Stimulated activated CD4-positive, alpha-beta T cell treated with anti-CD3 and anti-CD28 coated beads, Interleukin-12 subunit alpha, Interleukin-12 subunit beta, amount 100 ng/mL, for 48 hours (primary cell): Measurements from ENCODE around the gene ZNF324B.
"Not testable (repeated sequence)": the region's sequence is repeated elsewhere in the genome, so short reads cannot be mapped to it uniquely, and the experiment has no call there.

Experiments used
- DNase-seq, 3 donors: peaks; one replicate each; pipeline ENCODE4 v3.0.0-alpha.2; 2020; ENCODE audit warnings: low read depth in 2 of 3, low spot score in 1 of 3

The ZNF324B gene

DNA sequence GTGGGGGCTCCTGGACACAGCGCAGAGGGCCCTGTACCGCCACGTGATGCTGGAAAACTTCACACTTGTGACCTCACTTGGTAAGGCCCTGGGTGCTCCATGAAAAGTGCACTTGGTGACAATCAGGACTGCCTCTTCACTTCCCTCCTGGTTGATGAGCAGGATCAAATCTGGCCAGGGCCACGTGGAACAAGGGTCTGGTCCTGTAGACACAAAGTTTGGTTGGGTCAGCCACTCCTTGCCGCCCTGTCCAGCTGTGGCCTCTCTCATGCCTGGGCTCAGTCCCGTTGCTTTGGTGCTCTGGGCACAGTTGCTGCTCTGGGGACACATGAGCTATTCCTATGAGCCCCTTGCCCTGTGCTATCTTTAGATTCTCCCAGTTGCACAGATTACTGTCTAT, 2.3 kb downstream of the ZNF324B start:
- no peak for DNase-seq

DNA sequence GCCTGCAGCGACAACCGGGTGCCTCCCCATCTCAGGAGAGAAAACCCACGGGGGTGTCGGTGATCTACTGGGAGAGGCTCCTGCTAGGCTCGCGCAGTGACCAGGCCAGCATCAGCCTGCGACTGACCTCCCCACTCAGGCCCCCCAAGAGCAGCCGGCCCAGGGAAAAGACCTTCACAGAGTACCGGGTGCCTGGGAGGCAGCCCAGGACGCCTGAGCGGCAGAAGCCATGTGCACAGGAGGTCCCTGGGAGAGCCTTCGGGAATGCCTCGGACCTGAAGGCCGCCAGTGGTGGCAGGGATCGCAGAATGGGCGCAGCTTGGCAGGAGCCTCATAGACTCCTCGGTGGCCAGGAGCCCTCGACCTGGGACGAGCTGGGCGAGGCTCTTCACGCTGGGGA, 3.9 kb downstream of the ZNF324B start:
- DNase-seq = no peak

DNA sequence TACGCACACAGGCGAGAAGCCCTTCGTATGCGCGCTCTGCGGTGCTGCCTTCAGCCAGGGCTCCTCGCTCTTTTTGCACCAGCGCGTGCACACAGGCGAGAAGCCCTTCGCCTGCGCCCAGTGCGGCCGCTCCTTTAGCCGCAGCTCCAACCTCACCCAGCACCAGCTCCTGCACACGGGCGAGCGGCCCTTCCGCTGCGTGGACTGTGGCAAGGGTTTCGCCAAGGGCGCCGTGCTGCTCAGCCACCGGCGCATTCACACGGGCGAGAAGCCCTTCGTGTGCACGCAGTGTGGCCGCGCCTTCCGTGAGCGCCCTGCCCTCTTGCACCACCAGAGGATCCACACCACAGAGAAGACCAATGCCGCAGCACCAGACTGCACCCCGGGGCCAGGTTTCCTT, 4.7 kb downstream of the ZNF324B start:
- DNase-seq = no peak

DNA sequence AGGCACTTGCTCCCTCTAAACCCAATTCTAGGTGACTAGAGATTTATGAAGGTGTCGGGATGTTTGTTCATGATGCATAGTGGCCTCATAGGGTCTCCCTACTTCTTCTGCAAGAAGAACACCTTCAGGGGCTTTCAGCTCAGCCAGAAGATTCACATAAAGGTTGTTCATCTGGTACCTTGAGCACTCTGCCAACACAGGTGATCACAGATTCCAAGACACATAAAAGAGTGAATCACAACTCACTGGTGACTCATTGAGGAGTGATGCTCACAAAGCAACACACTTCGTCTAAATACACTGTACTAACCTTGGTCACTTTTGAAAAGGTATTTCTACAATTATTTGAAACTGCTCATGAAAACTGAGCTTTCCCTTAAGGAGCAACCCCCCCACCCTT, 8.6 kb downstream of the ZNF324B start:
- no peak for DNase-seq

DNA sequence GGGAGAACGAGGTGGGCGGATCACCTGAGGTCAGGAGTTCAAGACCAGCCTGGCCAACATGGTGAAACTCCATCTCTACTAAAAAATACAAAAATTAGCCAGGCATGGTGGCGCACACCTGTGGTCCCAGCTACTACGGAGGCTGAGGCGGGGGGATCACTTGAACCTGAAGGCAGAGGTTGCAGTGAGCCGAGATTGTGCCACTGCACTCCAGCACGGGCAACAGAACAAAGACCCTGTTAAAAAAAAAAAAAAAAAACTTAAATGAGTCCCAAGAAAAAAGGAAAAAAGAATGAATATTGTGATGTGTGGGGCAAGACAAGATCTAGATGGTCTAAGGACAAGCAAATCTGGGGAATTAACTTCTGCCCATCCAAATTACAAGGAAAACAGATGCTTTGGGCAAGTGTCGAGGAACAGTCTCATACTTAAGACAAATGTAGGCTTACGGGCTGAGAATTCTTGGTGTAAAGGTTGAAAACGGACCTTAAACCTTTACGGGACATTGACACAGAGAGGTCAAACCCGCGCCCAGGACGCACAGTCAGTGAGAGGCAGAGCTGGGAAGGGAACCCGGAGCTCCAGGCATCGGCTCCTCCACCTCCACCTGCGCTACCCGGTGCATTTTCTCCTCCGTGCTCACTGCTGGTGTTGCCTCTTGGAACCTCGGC, 14.8 kb downstream of the ZNF324B start:
- DNase-seq = no peak

DNA sequence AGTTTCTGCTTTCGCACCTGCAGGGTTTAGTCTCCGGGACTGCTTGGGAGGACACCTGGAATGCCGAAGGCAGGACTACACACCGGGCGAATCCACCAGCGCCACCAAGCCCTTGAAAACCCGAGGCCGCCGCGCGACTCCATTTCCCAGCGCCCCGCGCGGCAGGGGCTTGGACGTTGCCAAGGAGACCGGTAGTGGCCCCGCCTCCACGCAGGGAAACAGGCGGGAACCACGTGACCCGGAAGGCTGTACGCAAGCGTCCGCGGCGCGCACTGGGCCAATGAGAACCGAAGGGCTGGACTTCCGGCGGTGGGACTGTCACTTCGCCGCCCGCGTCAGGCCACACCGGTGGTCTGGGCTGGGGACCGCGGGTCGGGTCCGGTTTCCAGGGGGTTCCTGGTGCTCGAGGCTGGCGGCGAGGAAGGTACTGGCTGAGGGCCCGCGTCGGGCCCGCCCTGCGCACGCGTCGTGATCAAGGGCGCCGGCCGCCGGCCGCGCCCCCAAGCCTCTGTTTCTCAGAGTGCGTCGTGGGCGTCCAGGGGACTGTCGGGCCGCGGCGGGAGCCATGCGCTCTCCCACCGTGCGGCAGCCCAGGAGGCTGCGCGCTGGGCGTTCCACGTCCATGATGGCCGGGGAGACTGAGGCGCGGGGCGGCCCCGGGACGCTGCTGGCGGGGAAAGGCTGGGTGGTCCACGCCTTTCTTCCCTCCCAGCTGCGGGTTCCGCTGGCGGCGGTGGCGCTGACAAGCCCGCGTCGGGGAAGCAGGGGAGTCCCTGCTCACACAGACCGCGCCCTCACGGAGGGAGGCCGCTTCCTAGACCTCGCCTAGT, 15.6 kb downstream of the ZNF324B start, which contains the start of gene ZNF324:
TSS of gene ZNF324 (plus strand) at position 321 of the 830 bp plus-strand sequence. CDS start 2,106 bp downstream, outside the sequence.
- DNase-seq = peak; percentile 95 to 99 (median 96)

DNA sequence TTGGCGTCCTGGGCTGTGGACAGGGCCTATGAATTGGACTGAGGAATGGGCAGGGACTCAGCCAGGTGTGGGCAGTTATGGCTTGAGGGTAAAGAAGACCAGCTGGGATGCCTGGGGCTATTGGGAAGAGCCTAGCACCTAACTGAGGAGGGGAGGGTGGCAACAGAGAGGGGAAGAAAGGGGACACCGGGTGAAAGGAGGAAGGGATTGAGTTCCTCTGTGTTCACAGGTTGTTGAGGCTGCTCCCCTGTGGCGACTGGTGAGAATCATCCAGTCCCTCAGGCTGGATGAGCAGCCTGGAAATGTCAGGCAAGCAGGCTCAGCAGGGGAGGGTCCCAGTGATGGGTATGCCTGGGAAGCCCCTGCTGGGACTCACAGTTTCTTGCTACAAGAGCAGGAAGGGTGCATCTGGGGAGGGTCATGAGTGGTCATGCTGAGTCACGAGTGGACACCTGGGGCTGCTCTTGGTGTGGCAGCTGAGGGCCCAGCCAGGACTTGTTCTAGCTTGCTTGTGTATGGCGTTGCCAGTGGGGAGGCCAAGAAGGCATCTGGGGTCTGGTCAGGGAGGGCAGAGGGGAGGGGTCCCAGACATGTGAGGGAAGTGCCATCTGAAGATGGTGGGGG, 16.9 kb downstream of the ZNF324B start:
- DNase-seq = no peak

DNA sequence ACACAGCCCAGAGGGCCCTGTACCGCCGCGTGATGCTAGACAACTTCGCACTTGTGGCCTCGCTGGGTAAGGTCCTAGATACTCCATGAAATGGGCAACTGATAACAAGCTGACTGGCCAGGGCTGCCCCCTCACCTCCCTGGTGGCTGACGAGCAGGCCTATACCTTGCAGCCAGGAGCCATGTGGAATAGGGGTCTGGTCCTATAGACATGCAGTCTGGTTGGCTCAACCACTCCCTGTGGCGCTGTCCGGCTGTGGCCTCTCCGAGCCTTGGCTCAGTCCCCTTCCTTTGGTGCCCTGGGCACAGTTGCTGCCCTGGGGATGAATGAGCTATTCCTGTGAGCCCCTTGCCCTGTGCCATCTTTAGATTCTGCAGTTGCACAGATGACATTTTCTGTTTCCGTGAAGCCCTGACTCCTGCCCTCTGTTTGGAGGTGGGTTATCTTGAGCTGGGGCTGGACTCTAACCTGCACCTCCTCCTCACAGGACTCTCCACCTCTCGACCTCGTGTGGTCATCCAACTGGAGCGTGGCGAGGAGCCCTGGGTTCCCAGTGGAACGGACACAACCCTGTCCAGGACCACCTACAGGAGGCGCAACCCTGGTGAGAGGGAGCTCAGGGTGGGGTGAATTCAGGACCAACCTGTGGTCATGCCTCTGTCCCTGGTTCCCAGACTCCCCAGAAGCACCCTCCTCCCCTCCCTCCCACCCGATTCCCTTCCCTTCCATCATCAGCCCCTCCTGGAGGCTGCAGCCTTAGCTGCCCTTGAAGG, 18.0 kb downstream of the ZNF324B start:
- no peak for DNase-seq

DNA sequence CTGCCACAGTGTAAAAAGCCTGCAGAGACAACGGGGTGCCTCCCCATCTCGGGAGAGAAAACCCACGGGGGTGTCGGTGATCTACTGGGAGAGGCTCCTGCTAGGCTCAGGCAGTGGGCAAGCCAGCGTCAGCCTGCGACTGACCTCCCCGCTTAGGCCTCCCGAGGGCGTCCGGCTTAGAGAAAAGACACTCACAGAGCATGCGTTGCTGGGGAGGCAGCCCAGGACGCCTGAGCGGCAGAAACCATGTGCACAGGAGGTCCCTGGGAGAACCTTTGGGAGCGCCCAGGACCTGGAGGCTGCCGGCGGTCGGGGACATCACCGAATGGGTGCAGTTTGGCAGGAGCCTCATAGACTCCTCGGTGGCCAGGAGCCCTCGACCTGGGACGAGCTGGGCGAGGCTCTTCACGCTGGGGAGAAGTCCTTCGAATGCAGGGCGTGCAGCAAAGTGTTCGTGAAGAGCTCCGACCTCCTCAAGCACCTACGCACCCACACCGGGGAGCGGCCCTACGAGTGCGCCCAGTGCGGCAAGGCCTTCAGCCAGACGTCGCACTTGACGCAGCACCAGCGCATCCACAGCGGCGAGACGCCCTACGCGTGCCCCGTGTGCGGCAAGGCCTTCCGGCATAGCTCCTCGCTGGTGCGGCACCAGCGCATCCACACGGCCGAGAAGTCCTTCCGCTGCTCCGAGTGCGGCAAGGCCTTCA, 19.6 kb downstream of the ZNF324B start:
- DNase-seq = not testable (repeated sequence)

DNA sequence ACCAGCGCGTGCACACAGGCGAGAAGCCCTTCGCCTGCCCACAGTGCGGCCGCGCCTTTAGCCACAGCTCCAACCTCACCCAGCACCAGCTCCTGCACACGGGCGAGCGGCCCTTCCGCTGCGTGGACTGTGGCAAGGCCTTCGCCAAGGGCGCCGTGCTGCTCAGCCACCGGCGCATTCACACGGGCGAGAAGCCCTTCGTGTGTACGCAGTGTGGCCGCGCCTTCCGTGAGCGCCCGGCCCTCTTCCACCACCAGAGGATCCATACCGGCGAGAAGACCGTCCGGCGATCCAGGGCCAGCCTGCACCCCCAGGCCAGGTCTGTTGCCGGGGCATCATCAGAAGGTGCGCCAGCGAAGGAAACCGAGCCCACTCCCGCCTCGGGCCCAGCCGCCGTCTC, 20.3 kb downstream of the ZNF324B start:
- DNase-seq = no peak

DNA sequence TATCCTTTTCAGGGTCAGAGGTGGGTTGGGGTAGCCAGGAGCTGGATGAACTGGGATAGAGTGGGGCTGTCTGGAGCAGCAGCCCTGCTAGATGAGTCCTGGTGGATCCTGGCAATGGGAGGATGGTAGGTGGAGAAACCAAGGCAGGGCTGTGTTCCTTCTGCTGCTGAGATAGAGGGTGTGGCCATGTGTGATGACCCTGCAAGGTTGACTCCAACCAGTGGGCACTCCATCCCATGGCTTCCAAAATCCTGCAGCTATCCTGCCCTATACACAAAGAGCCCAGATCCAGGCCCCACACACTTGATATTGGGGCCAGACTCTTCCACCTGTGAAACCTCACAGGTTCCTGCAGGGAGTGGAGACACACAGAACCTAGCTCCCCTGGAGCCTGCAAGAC, 22.4 kb downstream of the ZNF324B start:
- DNase-seq = no peak

DNA sequence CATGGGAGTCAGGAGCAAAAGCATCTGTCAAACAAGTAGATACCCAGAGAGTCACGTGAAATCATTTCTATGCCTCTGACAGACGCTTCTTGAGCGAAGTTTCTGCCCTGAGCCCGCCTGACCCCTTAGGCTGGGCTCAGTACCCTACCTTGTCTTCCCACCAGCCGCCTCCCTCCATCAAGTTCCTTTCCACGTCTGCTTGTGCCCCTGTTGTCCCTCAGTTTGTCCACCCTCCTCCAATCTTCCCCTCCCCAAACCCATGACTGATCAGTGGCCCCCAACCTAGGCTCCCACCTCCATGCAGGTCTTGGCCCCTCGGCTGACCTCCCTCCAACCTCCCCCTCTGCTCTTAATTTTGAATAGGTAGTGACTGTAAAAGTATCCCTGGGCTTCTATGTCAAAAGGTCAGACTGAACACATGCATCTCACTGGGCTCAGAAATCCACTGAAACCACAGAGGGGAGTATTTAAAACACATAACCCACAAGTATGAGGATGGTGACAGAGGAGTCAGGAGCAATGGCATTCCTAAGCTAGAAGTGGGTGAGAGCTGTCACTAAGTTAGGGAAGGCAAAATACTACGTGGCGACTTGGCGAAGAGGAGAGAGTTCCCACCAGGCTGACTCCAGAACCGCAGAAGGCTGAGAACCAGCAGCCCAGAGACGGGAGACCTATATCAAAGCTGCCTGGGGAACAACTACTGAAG, 23.0 kb downstream of the ZNF324B start:
- DNase-seq = no peak

DNA sequence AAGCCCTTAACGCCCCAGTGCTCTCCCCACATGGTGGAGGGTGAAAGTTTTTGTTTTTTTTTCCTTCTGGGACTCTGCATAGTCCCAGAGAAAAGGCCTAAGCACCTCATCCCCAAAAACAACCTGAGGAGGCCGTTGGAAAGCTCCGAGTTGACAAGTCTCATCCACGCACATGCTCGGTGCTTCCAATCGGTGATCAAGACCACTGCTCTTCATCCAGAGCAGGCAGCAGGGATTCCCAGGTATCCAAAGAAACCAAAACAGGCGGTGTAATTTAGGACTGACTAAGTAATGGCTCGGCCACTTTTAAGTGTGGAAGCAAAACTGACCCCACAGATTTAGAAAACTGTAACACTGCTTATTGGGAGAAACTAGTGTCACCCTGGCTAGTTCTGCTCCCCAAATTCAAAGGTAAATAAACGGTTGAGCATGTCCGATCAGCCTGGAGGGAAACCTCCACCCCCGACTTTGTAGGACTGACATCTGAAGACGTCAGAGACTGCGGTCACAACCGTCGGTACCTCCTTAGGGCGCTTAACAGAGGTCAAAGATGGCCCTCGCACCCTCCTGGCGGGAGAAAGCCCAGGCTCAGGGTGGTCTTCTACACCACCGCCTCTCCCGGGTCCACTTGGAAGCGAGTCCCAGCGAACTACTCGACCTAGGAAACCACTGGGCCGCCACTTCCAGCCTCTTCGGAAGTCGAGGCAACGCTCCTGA, 23.7 kb downstream of the ZNF324B start:
- peak in 1 of 3 donors; percentile 30 for DNase-seq

DNA sequence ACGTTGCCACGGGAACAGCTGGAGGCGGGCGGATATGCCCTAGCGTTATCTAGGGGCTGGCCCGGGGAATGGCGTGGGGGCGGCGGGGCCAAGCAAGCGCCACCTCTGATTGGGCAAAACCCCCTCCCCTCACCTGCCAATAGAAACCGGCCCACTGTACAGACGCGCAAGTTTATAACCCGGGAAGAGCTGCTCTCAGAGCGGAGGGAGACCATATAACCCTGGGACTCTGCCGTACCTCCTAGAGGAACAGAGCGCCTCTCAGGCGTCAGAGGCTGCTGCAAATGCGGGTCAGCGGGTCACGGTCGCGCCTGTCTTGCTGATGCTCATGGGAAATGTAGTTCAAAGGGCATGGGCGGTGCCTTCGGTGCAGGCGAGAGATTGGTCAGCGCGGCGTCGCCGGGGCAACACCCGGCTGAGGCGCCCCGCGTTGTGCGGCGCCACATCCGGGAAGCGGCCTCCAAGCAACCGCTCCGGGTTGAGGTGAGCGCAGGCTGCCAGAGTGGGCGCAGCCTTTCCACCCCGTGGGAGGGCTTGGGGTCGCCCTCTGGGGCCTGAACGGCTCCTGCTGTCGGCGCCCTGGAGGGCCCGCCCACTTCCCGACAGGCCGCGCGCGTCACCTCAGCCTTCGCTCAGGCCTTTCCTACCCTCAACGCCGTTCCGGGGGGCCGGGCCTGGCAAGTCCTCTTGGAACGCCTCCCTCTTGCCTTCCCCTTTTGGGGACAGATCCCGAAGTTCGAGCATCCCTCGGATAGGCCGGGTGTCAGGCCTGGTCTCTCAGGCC, 24.5 kb downstream of the ZNF324B start, which contains the start of gene ZNF446:
TSS of gene ZNF446 (plus strand) at position 639 of the 784 bp plus-strand sequence. CDS start 867 bp downstream, outside the sequence.
- peak; percentile 89 to 94 (median 93) for DNase-seq

DNA sequence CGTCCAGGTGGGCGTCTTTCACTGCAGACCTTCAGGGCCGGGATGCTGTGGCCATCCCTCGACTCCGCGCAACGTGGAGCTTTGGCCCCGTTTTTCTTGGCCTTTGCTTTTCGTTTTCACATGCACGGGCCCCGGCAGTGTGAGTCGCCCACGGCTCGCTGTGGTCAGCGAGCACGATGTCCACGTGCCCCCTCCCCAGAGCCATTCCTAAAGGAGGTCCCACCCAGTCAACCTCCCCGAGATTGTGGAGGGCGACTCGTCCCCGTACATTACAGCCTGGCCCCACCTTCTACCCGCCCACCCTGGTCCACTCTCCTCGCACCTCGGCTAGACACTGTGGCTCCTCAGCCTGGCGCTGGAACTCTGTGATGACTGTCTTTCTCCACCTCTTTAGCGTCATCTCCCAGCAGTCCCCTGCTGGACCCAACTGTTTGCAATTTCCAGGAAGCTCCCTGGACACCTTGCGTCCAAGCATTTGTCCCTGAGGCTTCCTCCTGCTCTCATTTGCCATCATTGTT, 25.1 kb downstream of the ZNF324B start:
- no peak for DNase-seq

DNA sequence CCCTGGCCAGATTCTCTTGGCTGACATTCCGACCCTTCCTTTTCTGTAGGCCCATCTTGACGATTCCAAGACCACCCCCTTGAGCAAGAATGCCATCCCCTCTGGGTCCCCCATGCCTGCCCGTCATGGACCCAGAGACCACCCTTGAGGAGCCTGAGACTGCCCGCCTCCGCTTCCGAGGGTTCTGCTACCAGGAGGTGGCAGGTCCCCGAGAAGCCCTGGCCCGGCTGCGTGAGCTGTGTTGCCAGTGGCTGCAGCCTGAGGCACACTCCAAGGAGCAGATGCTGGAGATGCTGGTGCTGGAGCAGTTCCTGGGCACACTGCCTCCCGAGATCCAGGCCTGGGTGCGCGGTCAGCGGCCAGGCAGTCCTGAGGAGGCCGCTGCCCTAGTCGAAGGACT, 25.7 kb downstream of the ZNF324B start:
- no peak for DNase-seq

DNA sequence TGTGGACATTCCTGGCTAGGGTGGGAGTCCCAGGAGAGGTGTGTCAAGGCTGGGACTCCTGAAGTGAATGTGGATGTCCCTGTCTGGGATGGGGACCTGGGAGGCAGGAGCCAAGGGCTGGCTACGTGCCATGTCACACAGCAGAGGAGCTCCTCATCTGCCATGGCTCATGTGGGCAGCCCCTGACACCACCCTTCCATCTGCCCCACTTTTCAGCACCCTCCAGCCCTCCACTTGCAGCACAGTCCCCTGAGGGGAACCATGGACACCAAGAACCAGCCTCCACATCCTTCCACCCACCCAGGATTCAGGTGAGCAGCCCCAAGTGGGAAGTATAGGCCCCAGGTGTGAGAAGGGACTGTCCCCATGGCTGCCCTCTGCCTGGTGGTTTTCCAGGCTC, 26.4 kb downstream of the ZNF324B start:
- no peak for DNase-seq

DNA sequence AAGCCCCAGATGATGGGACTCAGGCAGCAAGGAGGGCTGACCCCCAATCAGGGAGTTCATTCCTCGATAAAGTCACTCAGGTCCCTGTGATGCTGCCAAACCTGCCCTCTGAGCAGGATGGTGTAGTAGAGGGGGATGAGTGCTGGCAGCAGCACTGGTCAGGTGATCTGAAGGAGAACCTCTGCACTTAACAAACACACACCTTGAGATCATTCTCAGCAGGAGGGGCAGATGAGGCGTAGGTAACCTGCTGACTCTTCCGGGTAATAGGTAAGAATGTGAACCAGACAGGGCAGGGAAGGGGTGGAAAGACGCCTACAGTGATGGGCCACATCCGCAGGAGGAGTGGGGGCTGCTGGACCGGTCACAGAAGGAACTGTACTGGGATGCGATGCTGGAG, 27.9 kb downstream of the ZNF324B start:
- no peak for DNase-seq
